ENCODE results near the gene CPEB1.
"Not testable (repeated sequence)": the region's sequence is repeated elsewhere in the genome, so short reads cannot be mapped to it uniquely, and the experiment has no call there.

CPEB1 gene

DNA sequence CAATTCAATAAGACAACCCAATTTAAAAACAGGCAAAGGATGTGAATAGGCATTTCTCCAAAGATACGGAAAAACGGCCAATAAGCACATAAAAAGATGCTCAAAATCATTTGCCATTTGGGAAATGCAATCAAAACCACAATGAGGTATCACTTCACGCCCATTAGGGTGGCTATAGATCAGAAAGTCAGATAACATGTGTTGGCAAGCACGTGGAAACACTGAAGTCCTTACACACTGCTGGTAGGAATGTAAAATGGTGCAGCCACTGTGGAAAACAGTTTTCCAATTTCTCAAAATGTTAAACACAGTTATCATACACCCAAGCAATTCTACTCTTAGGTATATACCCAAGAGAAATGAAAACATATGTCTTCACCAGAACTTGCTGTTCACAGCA, 146.4 kb downstream of the CPEB1 start:
- not testable (repeated sequence) for DNase-seq (ENCODE audit: insufficient read length, low spot score)

DNA sequence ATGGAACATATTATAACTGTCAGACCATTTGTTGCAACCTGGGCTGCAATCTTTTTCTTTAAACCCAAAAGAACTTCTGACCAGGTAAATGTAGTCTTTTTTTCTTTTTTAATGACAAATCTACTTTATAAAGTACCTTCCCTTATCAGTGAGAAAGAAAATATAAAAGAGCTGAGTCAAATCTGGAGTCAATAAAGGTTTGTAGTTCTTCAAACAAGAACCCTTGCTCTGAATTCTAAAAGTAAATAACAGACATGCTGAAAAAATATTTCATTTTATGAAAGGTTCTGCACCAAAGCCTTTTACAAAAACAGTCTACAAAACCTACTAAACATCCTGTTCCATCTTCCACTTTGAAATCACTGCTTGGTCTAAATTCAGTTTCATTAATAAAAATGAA, 149.2 kb downstream of the CPEB1 start:
- not testable (repeated sequence) for FAIRE-seq; DNase-seq (ENCODE audit: insufficient read length, low spot score)

More for the DNA sequence above, 146.4 kb downstream of the CPEB1 start:
- FAIRE-seq = not testable (repeated sequence)

Measured in H54 (cell line).